Keratinocyte (primary cell): ENCODE data around the gene ARHGEF6. TPM values are rescaled to one million over a fixed set of nuclear protein-coding genes. Genes with fewer than 3 reads are reported as not detected.

Experiments
- DNase-seq: peaks from one replicate; pipeline ENCODE4 v3.0.0-alpha.2; 2011; ENCODE audit warnings: low read depth, missing footprints, low spot score
- FAIRE-seq: peaks from 2 replicates; lab custom pipeline; 2011; peaks lifted over from hg19 to GRCh38; lab: Jason Lieb, UNC
- H2AFZ ChIP-seq: 2 replicates; pipeline ENCODE4 v1.6.0; 2012; ENCODE audit warnings: low read length, control low read depth, inconsistent platforms; ENCODE audit not compliant: control insufficient read depth
- H3K27ac ChIP-seq: 2 replicates; pipeline ENCODE4 v1.5.1; 2011; ENCODE audit warnings: low read length; ENCODE audit not compliant: control insufficient read depth, insufficient read depth
- H3K27me3 ChIP-seq: 3 replicates; pipeline ENCODE4 v1.6.0; 2011; ENCODE audit warnings: low read length; ENCODE audit not compliant: control insufficient read depth, insufficient read depth; ENCODE audit errors: extremely low read depth
- H3K36me3 ChIP-seq, 2 experiments: 2 replicates in 1 of 2; 3 replicates in 1 of 2; pipeline ENCODE4 v1.5.1; 2011; ENCODE audit warnings: low read length in 2 of 2, mild to moderate bottlenecking in 1 of 2; ENCODE audit not compliant: control insufficient read depth in 2 of 2, insufficient read depth in 2 of 2; ENCODE audit errors: extremely low read depth in 1 of 2
- H3K4me1 ChIP-seq: 3 replicates; pipeline ENCODE4 v1.5.1; 2011; ENCODE audit warnings: low read length; ENCODE audit not compliant: control insufficient read depth, insufficient read depth; ENCODE audit errors: extremely low read depth
- H3K4me2 ChIP-seq: 3 replicates; pipeline ENCODE4 v1.6.0; 2011; ENCODE audit warnings: low read depth, low read length; ENCODE audit not compliant: control insufficient read depth, insufficient read depth; ENCODE audit errors: extremely low read depth
- H3K4me3 ChIP-seq, 3 experiments: fragments of 200-600 bp in 1 of 3; sonication (generic) in 1 of 3; 2 replicates in 2 of 3; 3 replicates in 1 of 3; pipeline ENCODE4 v1.5.1; 2011 to 2016; ENCODE audit warnings: low read length in 3 of 3, mild to moderate bottlenecking in 3 of 3, control low read depth in 2 of 3, inconsistent platforms in 1 of 3, low read depth in 1 of 3, mixed read lengths in 1 of 3, mixed run types in 1 of 3, moderate library complexity in 1 of 3; ENCODE audit not compliant: control insufficient read depth in 2 of 3, insufficient read depth in 2 of 3; ENCODE audit errors: extremely low read depth in 1 of 3
- H3K79me2 ChIP-seq: 2 replicates; pipeline ENCODE4 v1.6.0; 2012; ENCODE audit warnings: low read length; ENCODE audit not compliant: control insufficient read depth, insufficient read depth
- H3K9ac ChIP-seq: 3 replicates; pipeline ENCODE4 v1.6.0; 2011; ENCODE audit warnings: low read length; ENCODE audit not compliant: control insufficient read depth, insufficient read depth; ENCODE audit errors: extremely low read depth
- H3K9me1 ChIP-seq: 3 replicates; pipeline ENCODE4 v1.6.0; 2011; ENCODE audit warnings: low read length; ENCODE audit not compliant: control insufficient read depth, insufficient read depth; ENCODE audit errors: extremely low read depth
- H3K9me3 ChIP-seq: 2 replicates; pipeline ENCODE4 v1.5.1; 2012; ENCODE audit warnings: low read depth, low read length; ENCODE audit not compliant: control insufficient read depth
- H4K20me1 ChIP-seq: 3 replicates; pipeline ENCODE4 v1.6.0; 2011; ENCODE audit warnings: low read length; ENCODE audit not compliant: control insufficient read depth, insufficient read depth; ENCODE audit errors: extremely low read depth
- CTCF ChIP-seq, 3 experiments: IDR thresholded peaks in 1 of 3; conservative IDR thresholded peaks in 1 of 3; optimal IDR thresholded peaks in 1 of 3; 2 replicates in 2 of 3; 3 replicates in 1 of 3; pipeline versions ENCODE3 to v1.5.1; 2011; ENCODE audit warnings: low read length in 3 of 3, mild to moderate bottlenecking in 3 of 3, moderate library complexity in 2 of 3, control low read depth in 1 of 3, inconsistent platforms in 1 of 3; ENCODE audit not compliant: insufficient read depth in 2 of 3; ENCODE audit errors: extremely low read depth in 1 of 3
- EZH2 ChIP-seq: IDR thresholded peaks from one replicate; pipeline ENCODE4 v1.6.1; 2012; ENCODE audit warnings: inconsistent platforms, mild to moderate bottlenecking, low read length, moderate library complexity
- dilution Hi-C: fragments of 300-500 bp; cut with MboI; formaldehyde crosslinking; loops from one replicate; pipeline ENCODE4 v1.7.0; 2020; ENCODE audit warnings: low sequenced_read_pairs; ENCODE audit not compliant: extremely low pct_ligation_motif_present
- polyA plus RNA-seq, 5 experiments: library from polyadenylated mRNA; depleted of rRNA in 3 of 5; stranded (reverse) in 3 of 5; stranded (forward) in 1 of 5; unstranded in 1 of 5; fragments of >200 nt; gene quantifications; 1 replicate in 1 of 5; 2 replicates in 3 of 5; 3 replicates in 1 of 5; pipeline versions ENCODE4 v1.2.1 to v1.2.3, GENCODE V29; 2011 to 2012; ENCODE audit warnings: missing spikeins in 2 of 5, low read depth in 1 of 5, low replicate concordance in 1 of 5

Gene ARHGEF6
- polyA plus RNA-seq, 1 donor (not counting 4 experiments of a cell fraction or from before 2014, with no cell fraction given), result 0.18 TPM

- Histone ChIP-seq H3K9me1 (no peaks in the 10 kb centered on the region), H3K27me3 (no peaks in the 10 kb centered on the region), H3K4me3 (no peak overlapping the region), H3K4me2 (no peak overlapping the region), H4K20me1 (no peaks in the 10 kb centered on the region), H3K27ac (no peak overlapping the region), H2AFZ (no peak overlapping the region), H3K4me1 (no peaks in the 10 kb centered on the region), H3K9me3 (no peaks in the 10 kb centered on the region), H3K79me2 (no peaks in the 10 kb centered on the region), H3K9ac (no peak overlapping the region), H3K36me3 (no peaks in the 10 kb centered on the region)
- TF ChIP-seq CTCF (optimal IDR thresholded peaks at IDR 0.05 in 1 of 3, IDR thresholded peaks at IDR 0.05 in 1 of 3, conservative IDR thresholded peaks at IDR 0.05 in 1 of 3; ENCODE audit: extremely low read depth in 1 of 3, insufficient read depth in 2 of 3, low read length in 3 of 3) (no peak), EZH2 (no peak)
- FAIRE-seq (no peak), DNase-seq (no peak)
- dilution Hi-C loops, result no loop called here
These were observed 52.3 kb downstream of the ARHGEF6 start for GRCh38 chrX:136728393-136728792.

GRCh38 chrX:136725441-136726104 lies 55.2 kb downstream of the ARHGEF6 start:
- Histone ChIP-seq H2AFZ (no peak overlapping the region), H3K27me3 (no peaks in the 10 kb centered on the region), H3K4me3 (no peak overlapping the region), H3K36me3 (no peaks in the 10 kb centered on the region), H3K9me1 (no peaks in the 10 kb centered on the region), H3K79me2 (no peaks in the 10 kb centered on the region), H3K9ac (no peak overlapping the region), H3K9me3 (no peaks in the 10 kb centered on the region), H3K4me2 (no peak overlapping the region), H3K4me1 (no peaks in the 10 kb centered on the region), H4K20me1 (no peaks in the 10 kb centered on the region), H3K27ac (no peak overlapping the region)
- DNase-seq, result no peak
- dilution Hi-C loops, result no loop called here
- TF ChIP-seq EZH2 (no peak), CTCF (optimal IDR thresholded peaks at IDR 0.05 in 1 of 3, IDR thresholded peaks at IDR 0.05 in 1 of 3, conservative IDR thresholded peaks at IDR 0.05 in 1 of 3; ENCODE audit: extremely low read depth in 1 of 3, insufficient read depth in 2 of 3, low read length in 3 of 3) (no peak)
- FAIRE-seq, result no peak
